ENCODE data around the gene IGHMBP2.

The IGHMBP2 gene

DNA sequence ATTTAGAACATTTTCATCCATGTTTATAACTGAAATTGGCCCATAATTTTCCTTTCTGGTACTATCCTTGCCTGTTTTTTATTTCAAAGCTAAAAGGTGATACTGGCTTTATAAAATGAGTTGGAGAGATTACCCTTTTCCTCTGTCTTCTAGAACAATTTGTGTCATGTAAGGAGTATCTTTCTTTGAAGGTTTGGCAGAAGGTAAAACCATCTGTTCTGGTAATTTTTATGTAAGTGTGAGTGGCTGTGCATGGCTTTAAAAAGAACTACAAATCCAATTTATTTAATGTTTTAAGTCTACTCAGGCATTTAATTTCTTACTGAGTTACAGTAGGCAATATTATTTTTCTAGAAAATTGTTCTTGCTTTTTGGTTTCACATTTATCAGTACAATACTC, 84.8 kb downstream of the IGHMBP2 start:
- DNase-seq = no peak
